Adrenal gland (tissue), 5 donors: ENCODE data around the gene KLHL29.

Source experiments
- CTCF ChIP-seq, 6 experiments: fragments of 450-650 bp in 4 of 6; fragments of 200-600 bp in 2 of 6; sonication (generic) in 1 of 6; IDR thresholded peaks; 1 replicate in 5 of 6; 2 replicates in 1 of 6; pipeline versions ENCODE4 v1.5.1 to v1.8.0; 2016 to 2021; ENCODE audit warnings: antibody characterized with exemption in 6 of 6, mild to moderate bottlenecking in 2 of 6, moderate library complexity in 1 of 6
- POLR2A ChIP-seq, 2 donors: fragments of 450-650 bp; IDR thresholded peaks; one replicate each; pipeline ENCODE4 v1.6.1; 2017; ENCODE audit warnings: antibody characterized with exemption in 2 of 2, mild to moderate bottlenecking in 2 of 2, moderate library complexity in 1 of 2
- donor health status: DM: no; HTN: no; CAD: no.

GRCh38 chr2:23347471-23348092 lies 37.4 kb upstream of the KLHL29 start:
- TF ChIP-seq CTCF (IDR thresholded peaks at IDR 0.05) = no peak
- no peak for TF ChIP-seq POLR2A (IDR thresholded peaks at IDR 0.05)
